Superior temporal gyrus (tissue), 1 donor: ENCODE results near the gene MYO6.

Experiments used
- DNase-seq: peaks from one replicate; pipeline ENCODE4 v3.0.0-alpha.2; 2016; ENCODE audit errors: extremely low spot score

The MYO6 gene

GRCh38 chr6:75827163-75827562, 78.1 kb downstream of the MYO6 start:
- DNase-seq, result no peak

GRCh38 chr6:75830959-75831885, 82.2 kb downstream of the MYO6 start:
- no peak for DNase-seq

- DNase-seq, result no peak
These were observed 85.4 kb downstream of the MYO6 start for GRCh38 chr6:75834447-75834846.

- DNase-seq, result no peak
These were observed 93.2 kb downstream of the MYO6 start for GRCh38 chr6:75842191-75842590.

- DNase-seq, result no peak
These were observed 93.7 kb downstream of the MYO6 start for GRCh38 chr6:75842732-75843131.

GRCh38 chr6:75843396-75843795, 94.4 kb downstream of the MYO6 start:
- DNase-seq, result no peak

- DNase-seq, result no peak
These were observed 99.2 kb downstream of the MYO6 start for GRCh38 chr6:75848274-75848673.

GRCh38 chr6:75849329-75850025, 100.4 kb downstream of the MYO6 start:
- DNase-seq, result no peak

- DNase-seq, result no peak
These were observed 101.2 kb downstream of the MYO6 start for GRCh38 chr6:75850026-75850833.

- DNase-seq, result no peak
These were observed 103.7 kb downstream of the MYO6 start for GRCh38 chr6:75852721-75853120.

- no peak for DNase-seq
These were observed 104.8 kb downstream of the MYO6 start for GRCh38 chr6:75853806-75854205.

GRCh38 chr6:75855052-75855451, 106.0 kb downstream of the MYO6 start:
- DNase-seq, result peak; percentile 83

GRCh38 chr6:75856902-75857301, 107.9 kb downstream of the MYO6 start:
- no peak for DNase-seq

- DNase-seq, result no peak
These were observed 114.0 kb downstream of the MYO6 start for GRCh38 chr6:75863001-75863400.

- no peak for DNase-seq
These were observed 114.7 kb downstream of the MYO6 start for GRCh38 chr6:75863784-75864183.

- no peak for DNase-seq
These were observed 115.4 kb downstream of the MYO6 start for GRCh38 chr6:75864446-75864845.

GRCh38 chr6:75870389-75870788, 121.3 kb downstream of the MYO6 start:
- no peak for DNase-seq

GRCh38 chr6:75874224-75874623, 125.2 kb downstream of the MYO6 start:
- no peak for DNase-seq

- DNase-seq, result no peak
These were observed 127.1 kb downstream of the MYO6 start for GRCh38 chr6:75876152-75876551.

GRCh38 chr6:75880305-75880704, 131.3 kb downstream of the MYO6 start:
- no peak for DNase-seq

GRCh38 chr6:75882734-75883133, 133.7 kb downstream of the MYO6 start:
- DNase-seq, result no peak

- DNase-seq, result no peak
These were observed 135.8 kb downstream of the MYO6 start for GRCh38 chr6:75884822-75885221.
